ENCODE measurements around the gene POTEG.
"Not testable (repeated sequence)": the region's sequence is repeated elsewhere in the genome, so short reads cannot be mapped to it uniquely, and the experiment has no call there.

The POTEG gene

DNA sequence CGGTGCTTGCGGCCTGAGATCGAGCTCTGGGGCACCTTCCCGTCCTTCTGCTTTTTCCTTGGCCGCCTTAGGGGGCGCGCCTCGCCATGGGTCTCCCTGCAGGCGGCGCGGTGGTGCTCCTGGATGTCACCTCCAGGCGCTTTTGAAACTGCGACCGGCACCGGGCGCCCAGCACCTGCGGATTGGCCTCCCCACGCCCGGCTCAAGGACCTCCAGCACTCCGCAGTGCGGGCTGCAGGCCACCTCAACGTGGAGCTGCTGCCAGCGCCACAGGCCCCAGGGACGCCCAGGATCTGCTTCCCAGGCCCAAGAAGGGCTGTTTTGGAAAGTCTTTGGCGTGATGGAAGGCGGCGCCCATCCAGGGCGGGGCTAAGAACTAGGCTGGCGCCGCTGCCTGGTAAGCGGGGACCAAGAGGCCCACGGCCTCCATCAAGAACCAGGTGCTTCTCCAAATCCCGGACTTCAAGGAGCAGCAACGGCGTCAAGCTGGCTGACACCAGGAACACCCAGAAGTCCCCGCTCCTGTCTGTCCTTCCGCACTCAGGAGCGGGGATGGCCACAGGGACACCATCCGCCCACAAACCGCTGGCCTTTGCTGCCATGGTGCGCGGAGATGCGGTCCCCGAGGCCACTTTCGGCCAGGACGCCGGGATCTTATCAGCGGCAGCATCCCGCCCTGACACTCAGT, 61.2 kb downstream of the POTEG start:
- not testable (repeated sequence) for DNase-seq (ENCODE audit: low spot score)

DNA sequence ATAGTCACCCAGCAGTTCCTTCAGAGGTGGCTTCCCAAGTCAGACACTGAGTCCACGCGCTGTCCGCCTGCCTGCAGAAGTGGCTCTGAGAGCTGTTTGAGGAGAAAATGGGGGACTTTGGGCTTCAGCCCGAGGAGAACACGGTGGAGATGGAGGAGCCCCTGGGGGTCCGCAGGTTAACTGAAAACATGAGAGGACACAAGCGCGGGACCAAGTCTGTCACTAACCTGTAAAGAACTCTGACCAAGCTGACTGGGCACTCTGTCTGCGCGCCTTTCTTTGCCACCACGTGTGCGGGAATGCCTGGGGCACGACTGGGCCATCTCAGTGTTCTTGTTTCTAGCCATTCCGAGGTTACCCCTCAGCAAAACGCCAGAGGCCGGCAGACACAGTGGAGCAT, 62.4 kb downstream of the POTEG start:
- not testable (repeated sequence) for DNase-seq (ENCODE audit: low spot score)

DNA sequence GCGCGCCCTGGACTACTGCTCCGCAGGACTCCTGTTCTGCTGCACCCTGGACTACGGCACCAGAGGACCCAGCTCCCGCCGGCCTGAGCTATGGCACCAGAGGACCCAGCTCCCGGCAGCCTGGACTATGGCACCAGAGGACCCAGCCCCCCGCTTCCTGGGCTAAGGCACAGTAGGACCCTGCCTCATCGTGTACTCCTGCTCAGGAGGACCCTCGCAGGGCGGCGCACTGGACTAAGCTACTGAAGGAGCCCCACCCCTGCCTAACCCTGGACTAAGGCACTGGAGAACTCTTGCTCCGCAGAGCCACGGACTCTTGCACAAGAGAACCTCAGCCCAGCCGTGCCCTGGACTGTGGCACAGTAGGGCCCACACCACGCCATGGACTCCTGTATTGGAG, 71.3 kb downstream of the POTEG start:
- not testable (repeated sequence) for DNase-seq (ENCODE audit: low spot score)

DNA sequence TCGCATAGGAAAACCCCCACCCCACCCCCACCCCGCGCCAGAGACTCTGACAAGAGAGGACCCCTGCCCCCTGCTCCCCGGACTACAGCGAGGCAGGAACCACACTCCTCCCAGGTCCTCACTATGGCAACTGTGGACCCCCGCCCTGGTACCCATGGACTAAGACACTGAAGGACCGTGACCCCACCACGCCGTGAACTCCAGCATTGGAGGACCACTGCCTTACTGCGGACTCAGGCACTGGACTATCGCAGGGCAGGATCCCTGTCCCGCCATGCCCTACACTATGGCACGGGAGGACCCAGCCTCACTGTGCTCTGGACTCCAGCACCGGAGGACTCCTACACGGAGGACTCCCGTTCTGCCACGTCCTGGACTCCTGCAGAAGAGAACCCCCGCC, 71.8 kb downstream of the POTEG start:
- DNase-seq (ENCODE audit: low spot score): not testable (repeated sequence)

DNA sequence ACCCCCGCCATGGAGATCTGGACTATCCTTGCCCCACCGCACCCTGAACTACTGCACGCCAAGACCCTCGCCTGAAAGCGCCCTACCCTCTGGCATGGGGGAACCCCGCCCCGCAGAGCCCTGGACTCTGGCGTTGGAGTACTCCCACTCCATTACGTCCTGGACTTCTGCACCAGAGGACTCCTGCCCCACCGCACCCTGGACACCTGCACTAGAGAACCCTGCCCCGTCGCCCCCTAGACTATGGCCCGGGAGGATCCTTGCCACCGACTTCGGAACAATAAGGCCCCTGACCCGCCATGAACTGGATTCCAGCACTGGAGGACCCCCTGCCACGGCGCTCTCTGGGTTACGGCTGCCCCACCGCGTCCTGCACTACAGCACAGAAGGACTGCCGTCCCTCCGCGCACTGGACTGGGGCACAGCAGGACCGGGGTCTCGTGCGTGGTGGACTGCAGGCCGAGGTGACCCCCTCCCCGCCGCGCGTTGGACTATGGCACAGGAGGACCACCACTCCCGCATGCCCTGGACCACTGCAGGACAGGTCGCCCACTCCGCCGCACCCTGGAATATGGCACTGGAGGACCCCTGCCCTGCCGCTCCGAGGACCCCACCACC, 72.4 kb downstream of the POTEG start:
- not testable (repeated sequence) for DNase-seq (ENCODE audit: low spot score)

DNA sequence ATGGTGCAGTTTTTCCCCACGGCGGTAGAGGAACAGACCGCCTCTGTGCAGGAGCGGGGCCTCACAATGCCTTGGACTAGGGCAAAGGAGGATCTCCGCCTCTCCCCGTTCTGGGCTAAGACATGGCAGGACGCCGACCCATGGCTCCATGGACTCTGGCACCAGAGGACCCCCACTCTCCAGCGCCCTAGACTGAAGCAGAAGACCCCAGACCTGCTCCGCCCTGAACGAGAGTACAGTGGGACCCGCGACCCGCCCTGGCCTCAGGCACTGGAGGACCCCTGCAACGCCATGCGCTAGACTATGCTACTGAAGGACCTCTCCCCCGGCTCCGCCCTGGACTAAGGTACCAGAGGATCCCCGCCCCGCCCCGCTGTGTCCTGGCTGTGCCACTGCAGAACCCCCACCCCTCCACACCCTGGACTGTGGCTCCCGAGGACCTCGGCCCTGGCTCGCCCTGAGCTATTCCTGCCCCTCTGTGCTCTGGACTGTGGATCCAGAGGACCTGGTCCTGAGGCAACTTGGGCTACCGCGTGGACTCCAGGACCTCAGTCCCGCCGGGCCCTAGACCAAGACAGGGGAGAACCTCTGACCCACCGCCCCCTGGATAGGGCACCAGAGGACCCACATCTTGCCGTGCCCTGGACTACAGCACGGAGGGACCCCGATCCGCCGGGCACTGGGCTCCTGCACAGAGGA, 73.1 kb downstream of the POTEG start:
- DNase-seq (ENCODE audit: low spot score): not testable (repeated sequence)

Measured in ecto neural progenitor cell (in vitro differentiated cells).